Pancreas (tissue), 10 donors: Measurements from ENCODE around the gene ST8SIA4. TPM values are rescaled to one million over a fixed set of nuclear protein-coding genes. Genes with fewer than 3 reads are reported as not detected.

Source experiments
- ATAC-seq, 4 donors: fragments of 200-7000 bp; cut with Tn5 transposase; one replicate each; pipeline versions ENCODE4 v1.8.0 to v1.9.1; 2020; ENCODE audit warnings: mild to moderate bottlenecking in 4 of 4, moderate library complexity in 4 of 4
- DNase-seq, 6 donors: peaks; one replicate each; pipeline ENCODE4 v3.0.0-alpha.2; 2020
- FAIRE-seq: peaks from 2 replicates; lab custom pipeline; 2012; peaks lifted over from hg19 to GRCh38; lab: Jason Lieb, UNC
- H3K27ac ChIP-seq, 4 donors: fragments of 200-600 bp; sonication (generic); 1 replicate in 3 of 4; 2 replicates in 1 of 4; pipeline versions ENCODE4 v1.5.0 to v1.8.0; 2020
- H3K27me3 ChIP-seq, 4 donors: fragments of 200-600 bp; one replicate each; pipeline ENCODE4 v1.8.0; 2021
- H3K36me3 ChIP-seq, 3 donors: fragments of 200-600 bp; sonication (generic) in 1 of 3; one replicate each; pipeline versions ENCODE4 v1.5.0 to v1.8.0; 2020 to 2021
- H3K4me1 ChIP-seq, 3 donors: fragments of 200-600 bp; one replicate each; pipeline ENCODE4 v1.8.0; 2021
- H3K4me3 ChIP-seq, 4 donors: fragments of 200-600 bp; sonication (generic) in 2 of 4; one replicate each; pipeline versions ENCODE4 v1.5.0 to v1.8.0; 2020 to 2021
- H3K9me3 ChIP-seq, 4 donors: fragments of 200-600 bp; one replicate each; pipeline ENCODE4 v1.8.0; 2021
- WGBS, 2 donors: extraction: QIAGEN DNeasy Blood & Tissue Kit; methylation state at CpG; one replicate each; pipeline ENCODE4 v1.1.7; 2013; 5-methylcytosine and 5-hydroxymethylcytosine counted together
- intact Hi-C, 3 donors: fragments of 100-400 bp; cut with DNase I; formaldehyde crosslinking; loops; one replicate each; pipeline versions ENCODE4 v1.11.1 to v1.14.2; 2022
- polyA plus RNA-seq, 2 donors: library from polyadenylated mRNA; stranded (reverse); fragments of 200-250 nt; gene quantifications; one replicate each; pipeline ENCODE4 v1.2.3, GENCODE V29; 2013
- total RNA-seq, 6 donors: library from RNA; stranded (reverse); fragmentation: NEBNext Ultra II Directional in 4 of 6; extraction: Animal tissue kit (Norgen Biotek cat#: 25700) in 4 of 6; gene quantifications; one replicate each; pipeline versions ENCODE4 v1.2.1 to v1.2.4, GENCODE V29; 2021 to 2023
- TF ChIP-seq, protein P1 (sequence below), 4 donors: fragments of 200-600 bp; sonication (generic) in 3 of 4; IDR thresholded peaks; one replicate each; pipeline versions ENCODE4 v1.5.0 to v1.8.0; 2021; ENCODE audit warnings: antibody characterized with exemption in 4 of 4
- donor health status: healthy with polysubstance abuse.
- donor health status: DM: no; HTN: no; CAD: no; lungs with moderate emphysema.
- donor health status: DM: no; HTN: no; CAD: no.
- donor health status: control.
- donor health status: control.
- donor health status: Bipolar disorder and iron deficiency.
- donor health status: DM: yes; HTN: yes; CAD: no.
- donor health status: DM: no; HTN: no; CAD: no.
- donor health status: DM: no; HTN: no; CAD: no.
- donor health status: DM: yes; HTN: yes; CAD: no.

Gene ST8SIA4
- total and polyA plus RNA-seq, 8 donors, result 0.34 to 5.7 (median 0.86) TPM

GRCh38 chr5:100842080-100842479 is 61.0 kb downstream of the ST8SIA4 start:
- no peaks in the 10 kb centered on the region for H3K27me3 ChIP-seq
- no peak for ATAC-seq
- TF ChIP-seq, protein P1, sequence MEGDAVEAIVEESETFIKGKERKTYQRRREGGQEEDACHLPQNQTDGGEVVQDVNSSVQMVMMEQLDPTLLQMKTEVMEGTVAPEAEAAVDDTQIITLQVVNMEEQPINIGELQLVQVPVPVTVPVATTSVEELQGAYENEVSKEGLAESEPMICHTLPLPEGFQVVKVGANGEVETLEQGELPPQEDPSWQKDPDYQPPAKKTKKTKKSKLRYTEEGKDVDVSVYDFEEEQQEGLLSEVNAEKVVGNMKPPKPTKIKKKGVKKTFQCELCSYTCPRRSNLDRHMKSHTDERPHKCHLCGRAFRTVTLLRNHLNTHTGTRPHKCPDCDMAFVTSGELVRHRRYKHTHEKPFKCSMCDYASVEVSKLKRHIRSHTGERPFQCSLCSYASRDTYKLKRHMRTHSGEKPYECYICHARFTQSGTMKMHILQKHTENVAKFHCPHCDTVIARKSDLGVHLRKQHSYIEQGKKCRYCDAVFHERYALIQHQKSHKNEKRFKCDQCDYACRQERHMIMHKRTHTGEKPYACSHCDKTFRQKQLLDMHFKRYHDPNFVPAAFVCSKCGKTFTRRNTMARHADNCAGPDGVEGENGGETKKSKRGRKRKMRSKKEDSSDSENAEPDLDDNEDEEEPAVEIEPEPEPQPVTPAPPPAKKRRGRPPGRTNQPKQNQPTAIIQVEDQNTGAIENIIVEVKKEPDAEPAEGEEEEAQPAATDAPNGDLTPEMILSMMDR (IDR thresholded peaks at IDR 0.05), result no peak
- no peak for DNase-seq
- intact Hi-C loops, result no loop called here
- H3K4me3 ChIP-seq, result no peak overlapping the region
- FAIRE-seq, result no peak
- H3K27ac ChIP-seq, result no peak overlapping the region
- 50% methylated on average over 2 of the region's 2 CpGs for WGBS, 2 donors
- no peaks in the 10 kb centered on the region for H3K9me3 ChIP-seq
- H3K4me1 ChIP-seq, result no peaks in the 10 kb centered on the region
- H3K36me3 ChIP-seq, result no peaks in the 10 kb centered on the region

GRCh38 chr5:100841358-100842076 is 61.6 kb downstream of the ST8SIA4 start:
- no peak overlapping the region for H3K4me3 ChIP-seq
- no peaks in the 10 kb centered on the region for H3K27me3 ChIP-seq
- H3K4me1 ChIP-seq, result no peaks in the 10 kb centered on the region
- TF ChIP-seq, protein P1 (IDR thresholded peaks at IDR 0.05), result no peak
- ATAC-seq (no peak), FAIRE-seq (no peak), DNase-seq (no peak)
- H3K36me3 ChIP-seq, result no peaks in the 10 kb centered on the region
- no peak overlapping the region for H3K27ac ChIP-seq
- 70 to 71% methylated on average over 4 of the region's 4 CpGs for whole genome bisulfite sequencing, 2 donors
- intact Hi-C loops, result no loop called here
- no peaks in the 10 kb centered on the region for H3K9me3 ChIP-seq

- 40 to 46% methylated on average over 1 of the region's 1 CpG for WGBS, 2 donors
Measured at GRCh38 chr5:100840789-100841188, 62.3 kb downstream of the ST8SIA4 start.

DNA sequence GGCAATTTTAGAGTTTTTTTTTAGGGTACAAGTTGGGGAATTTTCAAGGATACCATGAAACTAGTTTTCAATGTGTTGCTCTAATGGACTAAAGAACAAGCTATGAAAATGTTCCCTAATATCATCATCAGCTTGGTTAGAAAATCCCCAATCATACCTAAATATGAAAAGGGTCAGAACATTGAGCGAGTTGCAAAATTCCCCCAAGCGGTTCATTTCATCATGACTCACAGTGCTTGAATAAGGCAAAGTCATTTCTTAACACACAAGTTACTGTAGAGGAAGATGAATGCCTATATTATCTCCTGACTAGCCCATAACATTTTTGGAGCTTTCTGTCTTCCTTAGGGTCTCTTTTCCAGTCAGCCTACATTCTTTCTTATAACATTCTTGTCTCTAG is 62.7 kb downstream of the ST8SIA4 start:
- H3K36me3 ChIP-seq, result no peaks in the 10 kb centered on the region
- no peaks in the 10 kb centered on the region for H3K27me3 ChIP-seq
- no peak overlapping the region for H3K4me3 ChIP-seq
- intact Hi-C loops, result no loop called here
- H3K9me3 ChIP-seq, result no peaks in the 10 kb centered on the region
- WGBS, 2 donors, result 82 to 85% methylated on average over 2 of the region's 2 CpGs
- ATAC-seq (peak in 2 of 4 donors; percentile 32 to 38), DNase-seq (no peak), FAIRE-seq (no peak)
- H3K27ac ChIP-seq, result no peak overlapping the region
- no peaks in the 10 kb centered on the region for H3K4me1 ChIP-seq
- TF ChIP-seq, protein P1 (IDR thresholded peaks at IDR 0.05), result no peak

More at GRCh38 chr5:100840789-100841188, 62.3 kb downstream of the ST8SIA4 start:
- Histone ChIP-seq H3K27ac (no peak overlapping the region), H3K4me1 (no peaks in the 10 kb centered on the region), H3K4me3 (no peak overlapping the region), H3K9me3 (no peaks in the 10 kb centered on the region), H3K36me3 (no peaks in the 10 kb centered on the region), H3K27me3 (no peaks in the 10 kb centered on the region)
- TF ChIP-seq, protein P1 (IDR thresholded peaks at IDR 0.05), result no peak
- intact Hi-C loops, result no loop called here
- DNase-seq, result no peak
- FAIRE-seq, result no peak
- no peak for ATAC-seq

DNA sequence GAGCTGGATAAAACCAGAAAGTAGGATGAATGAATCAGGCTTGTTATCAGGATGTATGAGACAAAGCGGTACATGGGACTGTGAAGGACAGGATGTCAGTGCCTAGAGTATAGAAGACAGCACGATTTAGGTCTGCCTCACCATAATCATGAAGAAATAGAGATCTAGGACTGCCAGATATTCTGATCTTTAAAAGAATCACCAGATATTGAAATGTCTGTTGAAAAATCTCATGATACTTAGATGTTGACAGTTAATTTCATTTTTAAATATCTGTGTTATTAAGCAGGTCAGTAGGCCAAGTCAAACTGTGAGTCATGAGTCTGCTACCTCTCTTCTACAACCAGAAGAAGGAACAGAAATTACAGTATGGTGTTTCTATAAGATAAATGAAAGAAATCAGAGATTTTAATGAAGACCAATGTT is 65.0 kb downstream of the ST8SIA4 start:
- H3K27me3 ChIP-seq, result no peaks in the 10 kb centered on the region
- H3K9me3 ChIP-seq, result no peaks in the 10 kb centered on the region
- no peaks in the 10 kb centered on the region for H3K4me1 ChIP-seq
- no peak for FAIRE-seq
- 87 to 93% methylated on average over 2 of the region's 2 CpGs for WGBS, 2 donors
- intact Hi-C loops, result no loop called here
- no peak overlapping the region for H3K4me3 ChIP-seq
- no peak overlapping the region for H3K27ac ChIP-seq
- H3K36me3 ChIP-seq, result no peaks in the 10 kb centered on the region
- no peak for DNase-seq
- ATAC-seq, result no peak
- TF ChIP-seq, protein P1 (IDR thresholded peaks at IDR 0.05), result no peak
